Gastrocnemius medialis (tissue), 4 donors: ENCODE measurements around the gene A4GNT. TPM values are rescaled to one million over a fixed set of nuclear protein-coding genes. Genes with fewer than 3 reads are reported as not detected.
"Not testable (repeated sequence)": the region's sequence is repeated elsewhere in the genome, so short reads cannot be mapped to it uniquely, and the experiment has no call there.

Source experiments
- ATAC-seq, 2 donors: fragments of 150-250 bp; one replicate each; pipeline ENCODE4 v1.9.1; 2016
- DNase-seq, 2 donors: peaks; one replicate each; pipeline ENCODE4 v3.0.0-alpha.2; 2019
- H3K27ac ChIP-seq, 4 donors: fragments of 200-600 bp; sonication (generic); 1 replicate in 1 of 4; 2 replicates in 3 of 4; pipeline ENCODE4 v1.5.1; 2016 to 2018; ENCODE audit warnings: mild to moderate bottlenecking in 2 of 4, moderate library complexity in 1 of 4
- H3K27me3 ChIP-seq, 3 donors: fragments of 200-600 bp; sonication (generic) in 2 of 3; 1 replicate in 1 of 3; 2 replicates in 2 of 3; pipeline versions ENCODE4 v1.5.1 to v1.6.0; 2016 to 2019; ENCODE audit warnings: mild to moderate bottlenecking in 1 of 3, moderate library complexity in 1 of 3
- H3K36me3 ChIP-seq, 2 donors: fragments of 200-600 bp; sonication (generic) in 1 of 2; one replicate each; pipeline ENCODE4 v1.5.1; 2017 to 2018
- H3K4me1 ChIP-seq, 2 donors: fragments of 200-600 bp; sonication (generic) in 1 of 2; one replicate each; pipeline ENCODE4 v1.5.1; 2016 to 2017; ENCODE audit warnings: mild to moderate bottlenecking in 2 of 2
- H3K4me3 ChIP-seq, 4 donors: fragments of 200-600 bp; sonication (generic) in 3 of 4; 1 replicate in 1 of 4; 2 replicates in 3 of 4; pipeline ENCODE4 v1.5.1; 2016 to 2019; ENCODE audit warnings: mild to moderate bottlenecking in 2 of 4
- H3K9me3 ChIP-seq, 3 donors: fragments of 200-600 bp; sonication (generic) in 2 of 3; 1 replicate in 1 of 3; 2 replicates in 2 of 3; pipeline ENCODE4 v1.5.1; 2016 to 2019
- POLR2A ChIP-seq, 2 donors: fragments of 450-650 bp; IDR thresholded peaks; one replicate each; pipeline ENCODE4 v1.6.1; 2017; ENCODE audit warnings: antibody characterized with exemption in 2 of 2, mild to moderate bottlenecking in 2 of 2, moderate library complexity in 2 of 2
- in situ Hi-C, 4 donors: fragments of 200-750 bp; cut with MboI; loops; one replicate each; pipeline versions ENCODE4 v1.15.0 to v1.8.0; 2017; ENCODE audit warnings: low sequenced_read_pairs in 4 of 4
- intact Hi-C: fragments of 100-400 bp; cut with DNase I; formaldehyde crosslinking; loops from one replicate; pipeline ENCODE4 v1.15.1; 2023; ENCODE audit warnings: low total_unique reads
- total RNA-seq, 4 donors: library from RNA; depleted of rRNA; stranded (reverse); fragments of >200 nt; gene quantifications; one replicate each; pipeline versions ENCODE4 v1.1.0 to v1.2.3, GENCODE V29; 2016
- TF ChIP-seq, protein P1 (sequence below), 5 experiments: fragments of 450-650 bp in 3 of 5; fragments of 200-600 bp in 2 of 5; sonication (generic) in 2 of 5; IDR thresholded peaks in 4 of 5; conservative IDR thresholded peaks in 1 of 5; 1 replicate in 4 of 5; 2 replicates in 1 of 5; pipeline ENCODE4 v1.5.1; 2016 to 2019; ENCODE audit warnings: antibody characterized with exemption in 5 of 5, mild to moderate bottlenecking in 3 of 5, moderate library complexity in 3 of 5

A4GNT gene
- total RNA-seq, 4 donors from 2014 or later = not detected

DNA sequence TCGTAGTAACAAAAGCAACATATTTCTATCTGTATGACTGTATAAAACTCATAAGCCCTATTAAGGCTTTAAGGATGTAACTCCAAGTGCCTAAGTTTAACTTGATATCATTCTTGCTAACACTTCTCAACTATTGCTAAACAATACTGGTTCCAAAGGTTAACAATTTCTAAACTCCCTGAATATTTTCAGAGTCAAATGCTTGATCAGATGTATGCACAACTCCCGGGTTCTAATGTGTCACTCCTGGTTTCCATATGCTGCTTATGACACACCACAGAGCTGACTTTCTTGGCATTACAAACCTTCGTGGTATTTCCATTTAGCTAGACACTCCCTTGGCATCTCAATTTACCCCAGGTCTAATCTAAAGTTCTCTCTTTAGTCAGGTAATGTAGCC is 43.1 kb downstream of the A4GNT start:
- intact Hi-C loops = no loop called here
- no peaks in the 10 kb centered on the region for H3K27me3 ChIP-seq

GRCh38 chr3:138085745-138086144 is 46.4 kb downstream of the A4GNT start:
- peaks cover 0 to 20% of the 10 kb centered on the region in 2 donors for H3K36me3 ChIP-seq
- intact Hi-C loops, in situ Hi-C loops, DNase-seq, H3K4me3 ChIP-seq, H3K27me3 ChIP-seq, H3K9me3 ChIP-seq, H3K4me1 ChIP-seq, H3K27ac ChIP-seq, ATAC-seq: not testable (repeated sequence)

More for the DNA sequence above, 43.1 kb downstream of the A4GNT start:
- Histone ChIP-seq H3K4me1 (no peaks in the 10 kb centered on the region), H3K4me3 (no peak overlapping the region), H3K9me3 (no peaks in the 10 kb centered on the region), H3K36me3 (peaks cover 0 to 16% of the 10 kb centered on the region in 2 donors), H3K27ac (no peak overlapping the region)
- TF ChIP-seq, protein P1, sequence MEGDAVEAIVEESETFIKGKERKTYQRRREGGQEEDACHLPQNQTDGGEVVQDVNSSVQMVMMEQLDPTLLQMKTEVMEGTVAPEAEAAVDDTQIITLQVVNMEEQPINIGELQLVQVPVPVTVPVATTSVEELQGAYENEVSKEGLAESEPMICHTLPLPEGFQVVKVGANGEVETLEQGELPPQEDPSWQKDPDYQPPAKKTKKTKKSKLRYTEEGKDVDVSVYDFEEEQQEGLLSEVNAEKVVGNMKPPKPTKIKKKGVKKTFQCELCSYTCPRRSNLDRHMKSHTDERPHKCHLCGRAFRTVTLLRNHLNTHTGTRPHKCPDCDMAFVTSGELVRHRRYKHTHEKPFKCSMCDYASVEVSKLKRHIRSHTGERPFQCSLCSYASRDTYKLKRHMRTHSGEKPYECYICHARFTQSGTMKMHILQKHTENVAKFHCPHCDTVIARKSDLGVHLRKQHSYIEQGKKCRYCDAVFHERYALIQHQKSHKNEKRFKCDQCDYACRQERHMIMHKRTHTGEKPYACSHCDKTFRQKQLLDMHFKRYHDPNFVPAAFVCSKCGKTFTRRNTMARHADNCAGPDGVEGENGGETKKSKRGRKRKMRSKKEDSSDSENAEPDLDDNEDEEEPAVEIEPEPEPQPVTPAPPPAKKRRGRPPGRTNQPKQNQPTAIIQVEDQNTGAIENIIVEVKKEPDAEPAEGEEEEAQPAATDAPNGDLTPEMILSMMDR (IDR thresholded peaks at IDR 0.05 in 4 of 5, conservative IDR thresholded peaks at IDR 0.05 in 1 of 5) = no peak
- no peak for TF ChIP-seq POLR2A (IDR thresholded peaks at IDR 0.05)
- in situ Hi-C loops = no loop called here
- ATAC-seq (no peak), DNase-seq (no peak)

GRCh38 chr3:138084196-138084595 is 48.0 kb downstream of the A4GNT start:
- Histone ChIP-seq H3K9me3 (no peaks in the 10 kb centered on the region), H3K27me3 (no peaks in the 10 kb centered on the region), H3K36me3 (peaks cover 0 to 20% of the 10 kb centered on the region in 2 donors), H3K4me1 (no peaks in the 10 kb centered on the region), H3K4me3 (no peak overlapping the region), H3K27ac (no peak overlapping the region)
- no peak for TF ChIP-seq POLR2A (IDR thresholded peaks at IDR 0.05)
- TF ChIP-seq, protein P1 (IDR thresholded peaks at IDR 0.05 in 4 of 5, conservative IDR thresholded peaks at IDR 0.05 in 1 of 5) = no peak
- ATAC-seq (no peak), DNase-seq (no peak)
- in situ Hi-C loops = no loop called here
- intact Hi-C loops = no loop called here

DNA sequence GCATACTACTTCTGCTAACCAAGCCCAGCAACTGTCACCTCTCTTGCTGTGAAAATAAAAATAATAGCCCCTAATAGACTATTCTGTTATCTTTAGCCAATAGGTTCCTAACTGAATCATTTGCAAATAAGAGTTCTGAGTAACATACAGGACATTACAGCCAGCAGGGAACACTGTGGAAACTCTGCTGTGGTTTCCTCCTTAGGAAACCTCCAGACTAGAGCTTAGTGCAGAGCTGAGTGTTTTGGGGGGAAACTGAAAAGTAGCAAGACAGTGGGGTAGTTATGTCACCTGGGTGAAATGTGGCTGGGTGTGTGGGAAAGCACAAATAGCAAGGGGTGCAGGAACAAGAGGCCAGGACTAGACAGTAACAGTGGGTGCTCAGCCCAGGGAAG is 49.2 kb downstream of the A4GNT start:
- intact Hi-C loops = no loop called here
- no peak for ATAC-seq
- H3K9me3 ChIP-seq = no peaks in the 10 kb centered on the region
- in situ Hi-C loops = no loop called here
- DNase-seq = no peak
- H3K27me3 ChIP-seq = no peaks in the 10 kb centered on the region
- H3K36me3 ChIP-seq = peaks cover 0 to 20% of the 10 kb centered on the region in 2 donors
- no peak overlapping the region for H3K4me3 ChIP-seq
- H3K27ac ChIP-seq = no peak overlapping the region
- no peak for TF ChIP-seq POLR2A (IDR thresholded peaks at IDR 0.05)
- TF ChIP-seq, protein P1 (IDR thresholded peaks at IDR 0.05 in 4 of 5, conservative IDR thresholded peaks at IDR 0.05 in 1 of 5) = no peak
- no peaks in the 10 kb centered on the region for H3K4me1 ChIP-seq

DNA sequence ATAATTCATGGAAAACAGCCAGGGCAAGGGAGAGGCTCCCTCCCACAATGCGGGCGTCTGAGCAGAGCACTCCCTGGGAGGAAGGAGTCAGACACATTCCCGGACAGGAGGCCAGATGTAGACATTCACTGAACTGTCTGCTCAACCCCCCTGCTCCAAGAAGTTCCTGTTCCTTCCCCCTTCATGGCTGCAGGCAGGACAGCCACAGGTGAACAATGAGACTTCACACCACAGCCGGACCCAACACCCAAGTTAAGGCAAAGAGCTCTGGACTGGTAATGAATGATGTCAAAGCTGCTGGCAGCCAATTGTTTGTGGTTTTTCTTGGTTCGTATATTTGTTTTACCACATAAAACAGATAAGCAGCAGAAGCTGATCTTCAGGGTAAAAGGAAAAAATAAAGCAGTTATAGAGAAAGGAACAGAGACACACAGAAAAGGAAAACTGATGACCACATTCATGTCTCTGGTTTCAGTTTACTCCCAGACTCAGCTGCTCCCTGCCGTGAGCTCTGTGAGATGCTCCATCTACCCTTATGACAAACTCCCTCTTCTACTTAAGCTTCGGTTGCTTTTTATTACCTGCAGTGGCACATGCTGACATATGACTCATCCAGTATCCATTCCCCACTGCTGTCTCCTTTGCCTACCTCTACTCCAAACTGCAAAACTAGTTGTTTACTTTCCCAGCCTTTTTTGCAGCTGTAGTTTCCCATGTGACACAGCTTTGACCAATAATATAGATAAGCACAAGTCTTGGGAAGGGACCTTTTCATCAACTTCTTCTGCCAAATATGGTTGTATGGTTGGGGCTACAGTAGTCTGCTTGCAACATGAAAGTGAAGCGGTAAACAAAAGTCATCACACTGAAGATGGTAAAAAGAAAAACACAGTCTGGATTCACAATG is 49.9 kb downstream of the A4GNT start:
- Histone ChIP-seq H3K27me3 (no peaks in the 10 kb centered on the region), H3K9me3 (no peaks in the 10 kb centered on the region), H3K27ac (no peak overlapping the region), H3K4me3 (no peak overlapping the region), H3K4me1 (no peaks in the 10 kb centered on the region), H3K36me3 (peaks cover 0 to 20% of the 10 kb centered on the region in 2 donors)
- ATAC-seq (no peak), DNase-seq (no peak)
- intact Hi-C loops = no loop called here
- TF ChIP-seq, protein P1 (IDR thresholded peaks at IDR 0.05 in 4 of 5, conservative IDR thresholded peaks at IDR 0.05 in 1 of 5) = no peak
- no peak for TF ChIP-seq POLR2A (IDR thresholded peaks at IDR 0.05)
- in situ Hi-C loops = no loop called here
